Skeletal muscle satellite cell (primary cell): Measurements from ENCODE around the gene LETM1.

Experiments
- H3K27me3 ChIP-seq: 2 replicates; pipeline ENCODE4 v1.7.0; 2013; ENCODE audit warnings: low read length; ENCODE audit not compliant: control insufficient read depth, insufficient read depth
- H3K36me3 ChIP-seq: 2 replicates; pipeline ENCODE4 v1.7.0; 2013; ENCODE audit warnings: mild to moderate bottlenecking, control low read depth, low read length; ENCODE audit not compliant: insufficient read depth
- H3K4me1 ChIP-seq: 2 replicates; pipeline ENCODE4 v1.7.0; 2013; ENCODE audit warnings: low read length; ENCODE audit not compliant: control insufficient read depth, insufficient read depth
- H3K4me2 ChIP-seq: 2 replicates; pipeline ENCODE4 v1.7.0; 2013; ENCODE audit warnings: mild to moderate bottlenecking, low read length
- H3K4me3 ChIP-seq: 2 replicates; pipeline ENCODE4 v1.7.0; 2013; ENCODE audit warnings: low read length
- H3K9ac ChIP-seq: 2 replicates; pipeline ENCODE4 v1.7.0; 2013; ENCODE audit warnings: mild to moderate bottlenecking, low read depth, low read length, moderate library complexity
- H3K9me3 ChIP-seq: replicated peaks from 2 replicates; pipeline ENCODE4 v1.7.0; 2013; ENCODE audit warnings: mild to moderate bottlenecking, control low read depth, low read length

The LETM1 gene

GRCh38 chr4:1833307-1834046, 22.5 kb downstream of the LETM1 start:
- no peak overlapping the region for H3K4me3 ChIP-seq
- H3K4me1 ChIP-seq = no peaks in the 10 kb centered on the region
- peaks cover 58% of the 10 kb centered on the region for H3K36me3 ChIP-seq
- H3K4me2 ChIP-seq = no peak overlapping the region
- H3K27me3 ChIP-seq = no peaks in the 10 kb centered on the region
- H3K9ac ChIP-seq = no peak overlapping the region
- no peaks in the 10 kb centered on the region for H3K9me3 ChIP-seq

- Histone ChIP-seq H3K4me1 (no peaks in the 10 kb centered on the region), H3K9me3 (no peaks in the 10 kb centered on the region), H3K4me3 (no peak overlapping the region), H3K9ac (no peak overlapping the region), H3K36me3 (peaks cover 54% of the 10 kb centered on the region), H3K4me2 (no peak overlapping the region), H3K27me3 (no peaks in the 10 kb centered on the region)
Observed at GRCh38 chr4:1832690-1833089, 23.3 kb downstream of the LETM1 start.

GRCh38 chr4:1831331-1831730, 24.6 kb downstream of the LETM1 start:
- Histone ChIP-seq H3K9ac (no peak overlapping the region), H3K4me3 (no peak overlapping the region), H3K4me1 (no peaks in the 10 kb centered on the region), H3K36me3 (peaks cover 56% of the 10 kb centered on the region), H3K27me3 (no peaks in the 10 kb centered on the region), H3K4me2 (no peak overlapping the region), H3K9me3 (no peaks in the 10 kb centered on the region)

- H3K9ac ChIP-seq = no peak overlapping the region
- no peaks in the 10 kb centered on the region for H3K27me3 ChIP-seq
- H3K36me3 ChIP-seq = peaks cover 56% of the 10 kb centered on the region
- no peak overlapping the region for H3K4me2 ChIP-seq
- no peaks in the 10 kb centered on the region for H3K4me1 ChIP-seq
- H3K4me3 ChIP-seq = no peak overlapping the region
- no peaks in the 10 kb centered on the region for H3K9me3 ChIP-seq
Observed at GRCh38 chr4:1830642-1831228, 25.2 kb downstream of the LETM1 start.

- no peaks in the 10 kb centered on the region for H3K27me3 ChIP-seq
- peaks cover 55% of the 10 kb centered on the region for H3K36me3 ChIP-seq
Observed at GRCh38 chr4:1830234-1830633, 25.7 kb downstream of the LETM1 start.

GRCh38 chr4:1826531-1827350, 29.2 kb downstream of the LETM1 start:
- Histone ChIP-seq H3K4me1 (no peaks in the 10 kb centered on the region), H3K36me3 (peaks cover 47% of the 10 kb centered on the region), H3K27me3 (no peaks in the 10 kb centered on the region), H3K4me3 (no peak overlapping the region), H3K9ac (no peak overlapping the region), H3K9me3 (no peaks in the 10 kb centered on the region), H3K4me2 (no peak overlapping the region)

More at GRCh38 chr4:1830234-1830633, 25.7 kb downstream of the LETM1 start:
- no peak overlapping the region for H3K4me3 ChIP-seq
- no peaks in the 10 kb centered on the region for H3K4me1 ChIP-seq
- no peak overlapping the region for H3K9ac ChIP-seq
- H3K4me2 ChIP-seq = no peak overlapping the region
- H3K9me3 ChIP-seq = no peaks in the 10 kb centered on the region

- H3K36me3 ChIP-seq = peaks cover 40% of the 10 kb centered on the region
Observed at GRCh38 chr4:1825326-1825725, 30.6 kb downstream of the LETM1 start.

GRCh38 chr4:1824746-1825145, 31.2 kb downstream of the LETM1 start:
- Histone ChIP-seq H3K9ac (no peak overlapping the region), H3K4me1 (no peaks in the 10 kb centered on the region), H3K36me3 (peaks cover 40% of the 10 kb centered on the region)

More at GRCh38 chr4:1825326-1825725, 30.6 kb downstream of the LETM1 start:
- H3K9ac ChIP-seq = no peak overlapping the region
- no peaks in the 10 kb centered on the region for H3K4me1 ChIP-seq
- H3K4me3 ChIP-seq = no peak overlapping the region
- no peaks in the 10 kb centered on the region for H3K9me3 ChIP-seq
- H3K4me2 ChIP-seq = no peak overlapping the region
- no peaks in the 10 kb centered on the region for H3K27me3 ChIP-seq

GRCh38 chr4:1823545-1823932, 32.4 kb downstream of the LETM1 start:
- H3K4me3 ChIP-seq = no peak overlapping the region
- peaks cover 52% of the 10 kb centered on the region for H3K36me3 ChIP-seq
- H3K27me3 ChIP-seq = no peaks in the 10 kb centered on the region
- no peaks in the 10 kb centered on the region for H3K4me1 ChIP-seq
- H3K9ac ChIP-seq = no peak overlapping the region
- no peak overlapping the region for H3K4me2 ChIP-seq
- no peaks in the 10 kb centered on the region for H3K9me3 ChIP-seq

More at GRCh38 chr4:1824746-1825145, 31.2 kb downstream of the LETM1 start:
- Histone ChIP-seq H3K4me3 (no peak overlapping the region), H3K4me2 (no peak overlapping the region), H3K9me3 (no peaks in the 10 kb centered on the region), H3K27me3 (no peaks in the 10 kb centered on the region)

- H3K36me3 ChIP-seq = peaks cover 56% of the 10 kb centered on the region
- H3K27me3 ChIP-seq = no peaks in the 10 kb centered on the region
- H3K4me2 ChIP-seq = no peak overlapping the region
- H3K9ac ChIP-seq = no peak overlapping the region
- H3K9me3 ChIP-seq = no peaks in the 10 kb centered on the region
- no peak overlapping the region for H3K4me3 ChIP-seq
- no peaks in the 10 kb centered on the region for H3K4me1 ChIP-seq
Observed at GRCh38 chr4:1822568-1823544, 33.1 kb downstream of the LETM1 start.
